22Rv1 (cell line): ENCODE data around the gene ANKRD34C.

Experiments used
- H3K27ac ChIP-seq: fragments of 450-650 bp; 2 replicates; pipeline ENCODE4 v1.5.1; 2017
- CTCF ChIP-seq: fragments of 450-650 bp; IDR thresholded peaks from 2 replicates; pipeline ENCODE4 v1.5.1; 2017; ENCODE audit warnings: mild to moderate bottlenecking
- ZFX ChIP-seq: fragments of 450-650 bp; IDR thresholded peaks from 2 replicates; pipeline ENCODE4 v1.6.1; 2017; ENCODE audit warnings: antibody characterized with exemption, borderline replicate concordance

The ANKRD34C gene

GRCh38 chr15:79296583-79296982 lies 14.1 kb downstream of the ANKRD34C start:
- no peak for TF ChIP-seq ZFX
- peak; percentile 65 for TF ChIP-seq CTCF
- H3K27ac ChIP-seq: no peak overlapping the region

- no peak for TF ChIP-seq ZFX
- TF ChIP-seq CTCF: no peak
These were observed 16.8 kb downstream of the ANKRD34C start for GRCh38 chr15:79299126-79299840.

GRCh38 chr15:79299841-79300235 lies 17.3 kb downstream of the ANKRD34C start:
- TF ChIP-seq ZFX (no peak), CTCF (no peak)
- H3K27ac ChIP-seq: no peak overlapping the region

More at GRCh38 chr15:79299126-79299840, 16.8 kb downstream of the ANKRD34C start:
- no peak overlapping the region for H3K27ac ChIP-seq

- no peak overlapping the region for H3K27ac ChIP-seq
- TF ChIP-seq CTCF: no peak
- TF ChIP-seq ZFX: no peak
These were observed 24.7 kb downstream of the ANKRD34C start for GRCh38 chr15:79307251-79307650.

- TF ChIP-seq CTCF: no peak
- no peak for TF ChIP-seq ZFX
- no peak overlapping the region for H3K27ac ChIP-seq
These were observed 26.4 kb downstream of the ANKRD34C start for GRCh38 chr15:79308874-79309273.

- no peak for TF ChIP-seq ZFX
- TF ChIP-seq CTCF: no peak
- H3K27ac ChIP-seq: peak overlapping the region; percentile 80
These were observed 28.1 kb downstream of the ANKRD34C start for GRCh38 chr15:79310612-79310984.

GRCh38 chr15:79310985-79311900 lies 28.7 kb downstream of the ANKRD34C start, which contains the start of gene TMED3:
TMED3 (plus strand) TSS chr15:79311112; CDS start chr15:79311250, 138 bp downstream.
- no peak for TF ChIP-seq ZFX
- peak; percentile 48 for TF ChIP-seq CTCF
- H3K27ac ChIP-seq: peak within 1 kb of the TSS; percentile 80
